Right lung (tissue), 5 donors: ENCODE measurements around the gene CCDC27. TPM values are rescaled to one million over a fixed set of nuclear protein-coding genes. Genes with fewer than 3 reads are reported as not detected.

Experiments
- DNase-seq, 2 donors: peaks; one replicate each; pipeline ENCODE4 v3.0.0-alpha.2; 2013
- polyA plus RNA-seq, 5 donors: library from polyadenylated mRNA; unstranded; fragments of 120-200 nt; gene quantifications; one replicate each; pipeline versions ENCODE4 v1.2.1 to v1.2.3, GENCODE V29; 2013; ENCODE audit warnings: inconsistent platforms in 1 of 5, low replicate concordance in 1 of 5; ENCODE audit not compliant: insufficient read length in 5 of 5, insufficient read depth in 1 of 5

CCDC27 gene
- polyA plus RNA-seq, 5 donors: 0.10 to 0.21 (median 0.19) TPM

- no peak for DNase-seq
Measured at GRCh38 chr1:3817821-3818597, 65.8 kb downstream of the CCDC27 start.

DNA sequence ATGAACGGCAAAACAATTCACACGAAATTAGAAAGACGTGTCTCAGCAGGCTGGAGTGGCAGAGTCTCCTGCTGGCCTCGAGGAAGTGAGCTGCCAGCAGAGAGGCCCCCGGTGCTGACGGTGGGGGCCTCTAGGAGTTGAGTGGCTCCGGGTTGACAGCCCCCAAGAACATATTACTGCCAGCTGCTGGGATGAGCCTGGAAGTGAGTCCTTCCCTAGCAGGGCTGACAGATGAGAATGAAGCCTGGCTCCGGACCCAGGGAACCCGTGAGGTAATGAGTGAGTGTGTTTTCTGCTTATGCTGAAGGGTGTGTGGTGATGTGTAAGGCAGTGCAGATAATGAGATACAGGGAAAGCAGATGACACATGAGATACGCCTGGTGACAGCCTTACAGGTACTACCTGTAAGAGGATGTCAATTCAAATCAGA lies 67.5 kb downstream of the CCDC27 start:
- DNase-seq: no peak

- DNase-seq: no peak
Measured at GRCh38 chr1:3820316-3820715, 68.1 kb downstream of the CCDC27 start.

DNA sequence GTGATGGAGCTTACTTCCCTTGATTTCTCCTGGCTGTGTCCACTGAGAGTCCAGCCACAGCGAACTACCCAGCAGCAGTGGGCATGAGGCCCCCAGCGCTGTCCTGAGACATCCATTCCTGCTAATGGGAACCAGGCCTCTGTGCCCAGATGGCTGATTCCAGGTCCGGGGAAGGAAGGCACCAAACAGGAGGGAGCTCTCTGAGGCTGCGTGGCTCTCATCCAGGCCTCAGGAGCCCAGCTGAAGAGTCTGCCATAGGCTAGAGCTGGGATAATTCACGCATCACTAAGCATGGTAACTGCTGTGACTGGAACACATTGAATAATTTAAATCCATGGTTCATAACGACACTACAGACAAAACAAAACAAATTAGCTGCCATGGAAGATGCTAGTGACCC lies 68.8 kb downstream of the CCDC27 start:
- no peak for DNase-seq

Other genes with a start within 250 kb of the CCDC27 start
- 10 to 100 TPM; 36.1 to 64.5 (median 50.8) TPM for gene MEGF6, start 140.9 kb upstream of the CCDC27 start, polyA plus RNA-seq
- gene TPRG1L, start 127.4 kb upstream of the CCDC27 start, polyA plus RNA-seq: 10 to 100 TPM; 26.3 to 34.9 (median 30.0) TPM
- 10 to 100 TPM; 14.0 to 20.1 (median 15.9) TPM for gene WRAP73, start 102.3 kb upstream of the CCDC27 start, polyA plus RNA-seq
- 1 to 10 TPM; 1.5 to 3.3 (median 2.1) TPM for gene TP73, start 99.9 kb upstream of the CCDC27 start, polyA plus RNA-seq
- 1 to 10 TPM; 2.8 to 9.1 (median 4.6) TPM for gene SMIM1, start 20.3 kb downstream of the CCDC27 start, polyA plus RNA-seq
- gene LRRC47, start 44.0 kb downstream of the CCDC27 start, polyA plus RNA-seq: 10 to 100 TPM; 45.8 to 60.0 (median 54.2) TPM
- 10 to 100 TPM; 27.1 to 35.9 (median 28.1) TPM for gene CEP104, start 104.8 kb downstream of the CCDC27 start, polyA plus RNA-seq
- 10 to 100 TPM in 3 of 5 donors, 1 to 10 TPM in 2; 9.3 to 12.2 (median 10.8) TPM for gene DFFB, start 105.0 kb downstream of the CCDC27 start, polyA plus RNA-seq
- gene C1orf174, start 147.8 kb downstream of the CCDC27 start, polyA plus RNA-seq: 10 to 100 TPM; 21.6 to 28.1 (median 23.5) TPM